B cell (primary cell): Measurements from ENCODE around the gene HS2ST1. TPM values are rescaled to one million over a fixed set of nuclear protein-coding genes. Genes with fewer than 3 reads are reported as not detected.

ENCODE experiments used
- ATAC-seq: fragments of 200-7000 bp; cut with Tn5 transposase; one replicate; pipeline ENCODE4 v1.10.0; 2021; ENCODE audit warnings: low read depth, mild to moderate bottlenecking, moderate number of reproducible peaks, moderate library complexity
- CTCF ChIA-PET: fragments of 350-600 bp; sonication (Branson Sonifier 250); formaldehyde crosslinking; loops from one replicate; lab custom pipeline; 2021; ENCODE audit warnings: antibody characterized with exemption, inconsistent platforms; lab: Charles Lee
- POLR2A ChIA-PET: fragments of 350-600 bp; sonication (Branson Sonifier 250); formaldehyde crosslinking; loops from one replicate; lab custom pipeline; 2021; ENCODE audit warnings: antibody characterized with exemption; lab: Charles Lee
- DNase-seq: peaks from one replicate; pipeline ENCODE4 v3.0.0; 2013
- H2AFZ ChIP-seq: 2 replicates; pipeline ENCODE4 v1.6.1; 2012; ENCODE audit warnings: mild to moderate bottlenecking, low read depth, low read length; ENCODE audit not compliant: insufficient read depth, poor library complexity, severe bottlenecking
- H3K27ac ChIP-seq, 2 donors: 1 replicate in 1 of 2; 2 replicates in 1 of 2; pipeline ENCODE4 v1.5.1; 2012 to 2013; ENCODE audit warnings: low read length in 2 of 2, mild to moderate bottlenecking in 2 of 2, moderate library complexity in 1 of 2
- H3K27me3 ChIP-seq, 4 experiments: fragments of 200-600 bp in 1 of 4; sonication (generic) in 1 of 4; replicated peaks in 1 of 4; 1 replicate in 2 of 4; 2 replicates in 2 of 4; pipeline versions ENCODE4 v1.6.1 to v1.7.0; 2013 to 2016; ENCODE audit warnings: low read length in 3 of 4, mild to moderate bottlenecking in 2 of 4, mixed read lengths in 1 of 4, moderate library complexity in 1 of 4; ENCODE audit not compliant: insufficient read depth in 4 of 4, control insufficient read depth in 3 of 4; ENCODE audit errors: control extremely low read depth in 1 of 4
- H3K36me3 ChIP-seq, 2 experiments: replicated peaks in 1 of 2; 1 replicate in 1 of 2; 2 replicates in 1 of 2; pipeline versions ENCODE4 v1.6.1 to v1.7.1; 2013; ENCODE audit warnings: low read length in 1 of 2; ENCODE audit not compliant: insufficient read depth in 2 of 2, control insufficient read depth in 1 of 2; ENCODE audit errors: control extremely low read depth in 1 of 2, extremely low read depth in 1 of 2
- H3K4me1 ChIP-seq, 2 donors: fragments of 200-600 bp in 1 of 2; sonication (generic) in 1 of 2; 1 replicate in 1 of 2; 2 replicates in 1 of 2; pipeline versions ENCODE4 v1.5.1 to v1.6.1; 2013 to 2017; ENCODE audit warnings: low read length in 2 of 2; ENCODE audit not compliant: control insufficient read depth in 2 of 2, insufficient read depth in 2 of 2
- H3K4me2 ChIP-seq: replicated peaks from 2 replicates; pipeline ENCODE3; 2012; ENCODE audit warnings: mild to moderate bottlenecking, low read depth, low read length; ENCODE audit not compliant: poor library complexity, severe bottlenecking
- H3K4me3 ChIP-seq, 5 experiments: fragments of 200-600 bp in 1 of 5; sonication (generic) in 1 of 5; 1 replicate in 3 of 5; 2 replicates in 2 of 5; pipeline versions ENCODE4 v1.5.1 to v1.7.0; 2011 to 2016; ENCODE audit warnings: low read length in 4 of 5, mild to moderate bottlenecking in 4 of 5, low read depth in 2 of 5, control low read depth in 1 of 5, moderate library complexity in 1 of 5; ENCODE audit not compliant: insufficient read depth in 1 of 5; ENCODE audit errors: control extremely low read depth in 1 of 5, extremely low read depth in 1 of 5
- H3K79me2 ChIP-seq: fragments of 200-600 bp; sonication (generic); one replicate; pipeline ENCODE4 v1.6.0; 2016; ENCODE audit warnings: low read length; ENCODE audit not compliant: control insufficient read depth, insufficient read depth
- H3K9ac ChIP-seq: fragments of 200-600 bp; sonication (generic); 2 replicates; pipeline ENCODE4 v1.6.1; 2017; ENCODE audit warnings: mild to moderate bottlenecking, low read length, moderate library complexity
- H3K9me3 ChIP-seq, 3 donors: one replicate each; pipeline versions ENCODE4 v1.6.1 to v1.7.1; 2013; ENCODE audit warnings: low read length in 2 of 3; ENCODE audit not compliant: control insufficient read depth in 2 of 3, insufficient read depth in 1 of 3; ENCODE audit errors: control extremely low read depth in 1 of 3
- H4K20me1 ChIP-seq: 2 replicates; pipeline ENCODE4 v1.6.0; 2012; ENCODE audit warnings: mild to moderate bottlenecking, low read length; ENCODE audit not compliant: insufficient read depth, control insufficient read depth, poor library complexity, severe bottlenecking
- H3K27ac Mint-ChIP-seq: one replicate; pipeline ENCODE4 v1.8.0; 2021; ENCODE audit warnings: mixed read lengths
- H3K27me3 Mint-ChIP-seq: one replicate; pipeline ENCODE4 v1.8.0; 2021; ENCODE audit warnings: mixed read lengths
- H3K4me1 Mint-ChIP-seq: one replicate; pipeline ENCODE4 v1.8.0; 2021; ENCODE audit warnings: mixed read lengths
- H3K4me3 Mint-ChIP-seq: one replicate; pipeline ENCODE4 v1.8.0; 2021; ENCODE audit warnings: mixed read lengths
- H3K9me3 Mint-ChIP-seq: one replicate; pipeline ENCODE4 v1.8.0; 2022; ENCODE audit warnings: mixed read lengths; ENCODE audit not compliant: insufficient read depth
- CTCF ChIP-seq: fragments of 200-600 bp; IDR thresholded peaks from one replicate; pipeline ENCODE4 v1.8.0; 2022; ENCODE audit warnings: antibody characterized with exemption, mild to moderate bottlenecking
- EZH2 ChIP-seq: IDR thresholded peaks from 2 replicates; pipeline ENCODE4 v1.6.1; 2012; ENCODE audit warnings: borderline replicate concordance, low read depth, mild to moderate bottlenecking, moderate library complexity, low read length; ENCODE audit not compliant: insufficient read depth, poor library complexity, severe bottlenecking
- WGBS: methylation state at CpG from one replicate; pipeline ENCODE4 v1.1.5; 2013; ENCODE audit warnings: missing lambda C conversion rate; ENCODE audit not compliant: insufficient coverage; 5-methylcytosine and 5-hydroxymethylcytosine counted together
- intact Hi-C: fragments of 100-400 bp; cut with micrococcal nuclease; formaldehyde crosslinking; loops from one replicate; pipeline ENCODE4 v1.10.0; 2022
- polyA plus RNA-seq: library from polyadenylated mRNA; depleted of rRNA; stranded (reverse); fragments of >200 nt; gene quantifications from 2 replicates; pipeline ENCODE4 v1.2.3, GENCODE V29; 2012
- total RNA-seq, 2 donors: library from RNA; stranded (reverse); fragments of 120-200 nt in 1 of 2; gene quantifications; 1 replicate in 1 of 2; 2 replicates in 1 of 2; pipeline versions ENCODE4 v1.2.3 to v1.2.4, GENCODE V29; 2013 to 2022

The HS2ST1 gene
- total and polyA plus RNA-seq, 2 donors (not counting 1 experiment from before 2014, with no cell fraction given): 3.0 to 16.9 TPM

- Mint-ChIP-seq H3K4me3 (peak overlapping the region; percentile 74), H3K9me3 (no peaks in the 10 kb centered on the region), H3K27me3 (no peaks in the 10 kb centered on the region), H3K4me1 (peaks cover 69% of the 10 kb centered on the region), H3K27ac (peak overlapping the region; percentile 81)
- Histone ChIP-seq H3K4me3 (peak overlapping the region in 4 of 5 experiments; percentile 35 to 61 (median 54)), H3K4me1 (peaks cover 35 to 72% of the 10 kb centered on the region in 2 donors), H3K79me2 (peaks cover 28% of the 10 kb centered on the region), H3K4me2 (peak overlapping the region; percentile 67), H3K27ac (peak overlapping the region; percentile 88 to 90), H3K9me3 (no peaks in the 10 kb centered on the region), H3K9ac (peak overlapping the region; percentile 64), H4K20me1 (no peaks in the 10 kb centered on the region), H2AFZ (peak overlapping the region; percentile 35), H3K27me3 (no peaks in the 10 kb centered on the region), H3K36me3 (no peaks in the 10 kb centered on the region)
- TF ChIP-seq EZH2 (no peak), CTCF (no peak)
- no peak for ATAC-seq
- intact Hi-C loops: loop anchor here (2.0 to 10.0 kb wide), 3 partner anchors 142 to 662 kb away; partner anchors contain the start of genes HS2ST1, ODF2L, SELENOF and SH3GLB1
- ChIA-PET POLR2A (interaction anchor here (0.6 to 0.7 kb wide), 4 partner anchors 10 to 123 kb away, joined by 3 to 5 read pairs (median 4); no protein-coding TSS in a partner anchor), CTCF (interaction anchor here (0.7 to 1.9 kb wide), 4 partner anchors 27 to 223 kb away, joined by 3 to 12 read pairs (median 3); no protein-coding TSS in a partner anchor)
- DNase-seq: no peak
These were observed 142.5 kb downstream of the HS2ST1 start for GRCh38 chr1:87056974-87057373.

DNA sequence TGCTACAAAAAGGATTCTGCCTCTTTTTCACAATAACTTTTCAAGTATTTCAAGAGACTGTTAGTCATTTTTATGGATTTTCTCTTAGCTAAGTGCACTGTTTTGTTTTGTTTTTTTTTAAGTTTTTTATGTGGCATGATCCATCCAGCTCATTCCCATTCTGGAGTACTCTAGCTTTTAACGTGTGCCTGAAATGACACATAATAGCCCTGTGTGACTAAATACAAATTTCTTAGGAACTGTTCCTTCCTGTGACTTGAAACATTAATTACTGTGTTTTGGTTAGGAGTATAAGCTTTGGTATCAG, 143.9 kb downstream of the HS2ST1 start:
- H3K9me3 ChIP-seq: peaks cover 0 to 7% (median 4%) of the 10 kb centered on the region in 3 donors
- TF ChIP-seq EZH2: no peak
- TF ChIP-seq CTCF: no peak
- Mint-ChIP-seq H3K4me3 (peak overlapping the region; percentile 74), H3K9me3 (no peaks in the 10 kb centered on the region), H3K27ac (peak overlapping the region; percentile 81), H3K27me3 (no peaks in the 10 kb centered on the region), H3K4me1 (peaks cover 71% of the 10 kb centered on the region)
- peak overlapping the region; percentile 88 to 90 for H3K27ac ChIP-seq
- CTCF ChIA-PET: interaction anchor here (1.0 to 1.9 kb wide), 3 partner anchors 14 to 84 kb away, joined by 3 to 12 read pairs (median 5); no protein-coding TSS in a partner anchor
- H3K36me3 ChIP-seq: no peaks in the 10 kb centered on the region
- H3K79me2 ChIP-seq: peaks cover 20% of the 10 kb centered on the region
- H4K20me1 ChIP-seq: no peaks in the 10 kb centered on the region
- no CpG with 5 or more reads among the region's 1 CpG for WGBS
- H3K4me1 ChIP-seq: peaks cover 38 to 73% of the 10 kb centered on the region in 2 donors
- DNase-seq (no peak), ATAC-seq (no peak)
- intact Hi-C loops: loop anchor here (2.0 to 10.0 kb wide), 3 partner anchors 271 to 663 kb away; partner anchors contain the start of genes LMO4, ODF2L and SH3GLB1
- peak overlapping the region; percentile 67 for H3K4me2 ChIP-seq
- POLR2A ChIA-PET: interaction anchor here (1.3 kb wide), 1 partner anchor 144 kb away, joined by 8 read pairs; the partner anchor contains the start of genes HS2ST1 and SELENOF
- peak overlapping the region in 3 of 5 experiments; percentile 6 to 61 (median 55) for H3K4me3 ChIP-seq
- no peaks in the 10 kb centered on the region for H3K27me3 ChIP-seq
- peak overlapping the region; percentile 64 for H3K9ac ChIP-seq
- H2AFZ ChIP-seq: no peak overlapping the region
